ENCODE measurements around the gene LGALS1. TPM values are rescaled to one million over a fixed set of nuclear protein-coding genes. Genes with fewer than 3 reads are reported as not detected.

LGALS1 gene
- total RNA-seq, 2 donors from 2014 or later, result 10.4 to 16.0 TPM

GRCh38 chr22:37696657-37697537 is 21.5 kb downstream of the LGALS1 start, which contains the start of gene TRIOBP:
TSS of gene TRIOBP (plus strand) at chr22:37697048. CDS start at chr22:37701366, 4,318 bp downstream.
- no peaks in the 10 kb centered on the region for H3K27me3 Mint-ChIP-seq (ENCODE audit: insufficient read depth)
- peaks cover 6% of the 10 kb centered on the region for H3K4me1 Mint-ChIP-seq
- H3K9me3 ChIP-seq (ENCODE audit: control insufficient read depth, low read length), result no peaks in the 10 kb centered on the region
- no peaks in the 10 kb centered on the region for H3K4me1 ChIP-seq (ENCODE audit: control insufficient read depth, insufficient read depth, low read length)
- H3K27ac Mint-ChIP-seq, result peak within 1 kb of the TSS; percentile 92
- H3K4me3 Mint-ChIP-seq, result peak within 1 kb of the TSS; percentile 85
- TF ChIP-seq CTCF (conservative IDR thresholded peaks at IDR 0.05), result peak; percentile 74
- H3K27me3 ChIP-seq (ENCODE audit: control insufficient read depth, insufficient read depth, low read length, poor library complexity, severe bottlenecking), result no peaks in the 10 kb centered on the region
- peak within 1 kb of the TSS; percentile 84 for H3K4me3 ChIP-seq (ENCODE audit: low read length)
- peak within 1 kb of the TSS; percentile 75 for H3K27ac ChIP-seq (ENCODE audit: low read depth, low read length)
- H3K36me3 ChIP-seq (ENCODE audit: control insufficient read depth, insufficient read depth, low read length), result peaks cover 31% of the 10 kb centered on the region
- H3K36me3 Mint-ChIP-seq (ENCODE audit: low read depth), result peaks cover 34% of the 10 kb centered on the region
- peak; percentile 100 for DNase-seq
- WGBS, 2 experiments (ENCODE audit: insufficient coverage in 1 of 2, insufficient read length in 1 of 2), result 0 to 1% methylated on average over 12 to 38 of the region's 39 CpGs
- H3K9ac ChIP-seq (ENCODE audit: extremely low read depth, low read length, poor library complexity, severe bottlenecking), result peak within 1 kb of the TSS; percentile 53
- H3K9me3 Mint-ChIP-seq, result no peaks in the 10 kb centered on the region

GRCh38 chr22:37697538-37697835 is 22.1 kb downstream of the LGALS1 start:
- peak overlapping the region; percentile 84 for H3K4me3 ChIP-seq (ENCODE audit: low read length)
- peaks cover 6% of the 10 kb centered on the region for H3K4me1 Mint-ChIP-seq
- peak overlapping the region; percentile 85 for H3K4me3 Mint-ChIP-seq
- H3K9me3 Mint-ChIP-seq, result no peaks in the 10 kb centered on the region
- no peaks in the 10 kb centered on the region for H3K4me1 ChIP-seq (ENCODE audit: control insufficient read depth, insufficient read depth, low read length)
- no peaks in the 10 kb centered on the region for H3K27me3 ChIP-seq (ENCODE audit: control insufficient read depth, insufficient read depth, low read length, poor library complexity, severe bottlenecking)
- TF ChIP-seq CTCF (conservative IDR thresholded peaks at IDR 0.05), result peak; percentile 2
- no peak for DNase-seq
- H3K27ac Mint-ChIP-seq, result no peak overlapping the region
- H3K9ac ChIP-seq (ENCODE audit: extremely low read depth, low read length, poor library complexity, severe bottlenecking), result peak overlapping the region; percentile 53
- peaks cover 27% of the 10 kb centered on the region for H3K36me3 ChIP-seq (ENCODE audit: control insufficient read depth, insufficient read depth, low read length)
- WGBS, 2 experiments (ENCODE audit: insufficient coverage in 1 of 2, insufficient read length in 1 of 2), result 0 to 7% methylated on average over 2 to 3 of the region's 3 CpGs
- peaks cover 31% of the 10 kb centered on the region for H3K36me3 Mint-ChIP-seq (ENCODE audit: low read depth)
- H3K27ac ChIP-seq (ENCODE audit: low read depth, low read length), result peak overlapping the region; percentile 75
- H3K27me3 Mint-ChIP-seq (ENCODE audit: insufficient read depth), result no peaks in the 10 kb centered on the region
- no peaks in the 10 kb centered on the region for H3K9me3 ChIP-seq (ENCODE audit: control insufficient read depth, low read length)

GRCh38 chr22:37701141-37701786 is 25.8 kb downstream of the LGALS1 start:
- H3K36me3 Mint-ChIP-seq (ENCODE audit: low read depth), result peaks cover 45% of the 10 kb centered on the region
- H3K9me3 Mint-ChIP-seq, result no peaks in the 10 kb centered on the region
- Histone ChIP-seq H3K9ac (ENCODE audit: extremely low read depth, low read length, poor library complexity, severe bottlenecking) (no peak overlapping the region), H3K9me3 (ENCODE audit: control insufficient read depth, low read length) (no peaks in the 10 kb centered on the region), H3K27me3 (ENCODE audit: control insufficient read depth, insufficient read depth, low read length, poor library complexity, severe bottlenecking) (no peaks in the 10 kb centered on the region), H3K36me3 (ENCODE audit: control insufficient read depth, insufficient read depth, low read length) (peaks cover 56% of the 10 kb centered on the region), H3K4me3 (ENCODE audit: low read length) (no peak overlapping the region), H3K27ac (ENCODE audit: low read depth, low read length) (no peak overlapping the region), H3K4me1 (ENCODE audit: control insufficient read depth, insufficient read depth, low read length) (no peaks in the 10 kb centered on the region)
- peaks cover 3% of the 10 kb centered on the region for H3K4me1 Mint-ChIP-seq
- DNase-seq, result no peak
- no peaks in the 10 kb centered on the region for H3K27me3 Mint-ChIP-seq (ENCODE audit: insufficient read depth)
- TF ChIP-seq CTCF (conservative IDR thresholded peaks at IDR 0.05), result no peak
- no peak overlapping the region for H3K4me3 Mint-ChIP-seq
- WGBS, 2 experiments (ENCODE audit: insufficient coverage in 1 of 2, insufficient read length in 1 of 2), result 92 to 99% methylated on average over 8 of the region's 8 CpGs
- no peak overlapping the region for H3K27ac Mint-ChIP-seq
